G401 (cell line): ENCODE measurements around the gene TMEM238L. TPM values are rescaled to one million over a fixed set of nuclear protein-coding genes. Genes with fewer than 3 reads are reported as not detected.
"Not testable (repeated sequence)": the region's sequence is repeated elsewhere in the genome, so short reads cannot be mapped to it uniquely, and the experiment has no call there.

ENCODE experiments used
- DNase-seq: peaks from one replicate; pipeline ENCODE4 v3.0.0-alpha.2; 2015; ENCODE audit warnings: low spot score
- in situ Hi-C: cut with HindIII; loops from 2 replicates; pipeline ENCODE4 v1.10.0; 2016; ENCODE audit warnings: low sequenced_read_pairs, mixed read lengths
- total RNA-seq: library from RNA; depleted of rRNA; stranded (reverse); fragments of >200 nt; shearing (Covaris generic); gene quantifications from 2 replicates; pipeline ENCODE4 v1.2.3, GENCODE V29; 2014; rRNA removed

Gene TMEM238L, protein sequence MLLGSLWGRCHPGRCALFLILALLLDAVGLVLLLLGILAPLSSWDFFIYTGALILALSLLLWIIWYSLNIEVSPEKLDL
- total RNA-seq, result not detected in 2 replicates

DNA sequence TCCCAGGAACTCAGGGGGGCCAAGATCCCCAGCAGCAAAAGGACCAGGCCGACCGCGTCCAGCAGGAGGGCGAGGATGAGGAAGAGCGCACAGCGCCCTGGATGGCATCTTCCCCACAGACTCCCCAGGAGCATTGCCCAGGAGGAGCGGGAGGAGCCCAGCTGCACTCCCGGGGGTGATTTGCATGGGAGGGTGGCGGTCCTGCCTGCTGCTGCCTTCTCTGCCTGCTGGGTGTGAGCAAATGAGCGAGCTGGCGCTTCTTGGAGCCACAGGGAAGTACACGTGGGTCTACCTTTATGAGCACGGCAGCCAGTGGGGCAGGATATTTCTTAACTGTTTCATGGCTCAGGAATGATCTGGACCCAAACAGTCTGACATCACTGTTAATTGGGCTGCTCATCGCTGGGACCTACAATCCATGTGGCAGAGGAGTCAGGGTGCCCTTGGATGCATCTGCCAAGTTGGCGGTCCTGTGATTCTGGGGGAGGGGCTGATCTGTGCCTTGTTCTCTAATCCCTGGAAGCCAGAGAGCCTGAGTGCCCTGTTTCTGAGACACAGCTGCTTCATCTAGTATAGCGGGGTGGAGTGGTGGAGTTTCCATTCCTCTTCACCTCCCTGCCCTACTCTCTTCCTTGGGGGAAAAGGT lies at the start of gene TMEM238L:
Gene TMEM238L, minus strand, starts transcription at position 270 of the 646 bp plus-strand sequence. Its CDS starts 136 bp downstream, at position 134.
- DNase-seq, result no peak
- in situ Hi-C loops, result no loop called here

DNA sequence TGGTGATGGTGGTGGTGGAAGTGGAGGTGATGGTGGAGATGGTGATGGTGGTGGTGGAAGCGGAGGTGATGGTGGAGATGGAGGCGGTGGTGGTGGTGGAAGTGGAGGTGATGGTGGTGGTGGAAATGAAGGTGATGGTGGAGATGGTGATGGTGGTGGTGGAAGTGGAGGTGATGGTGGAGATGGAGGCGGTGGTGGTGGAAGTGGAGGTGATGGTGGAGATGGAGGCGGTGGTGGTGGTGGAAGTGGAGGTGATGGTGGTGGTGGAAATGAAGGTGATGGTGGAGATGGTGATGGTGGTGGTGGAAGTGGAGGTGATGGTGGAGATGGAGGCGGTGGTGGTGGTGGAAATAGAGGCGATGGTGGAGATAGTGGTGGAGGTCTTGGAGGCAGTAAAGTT lies 42.7 kb upstream of the TMEM238L start:
- in situ Hi-C loops, DNase-seq: not testable (repeated sequence)

DNA sequence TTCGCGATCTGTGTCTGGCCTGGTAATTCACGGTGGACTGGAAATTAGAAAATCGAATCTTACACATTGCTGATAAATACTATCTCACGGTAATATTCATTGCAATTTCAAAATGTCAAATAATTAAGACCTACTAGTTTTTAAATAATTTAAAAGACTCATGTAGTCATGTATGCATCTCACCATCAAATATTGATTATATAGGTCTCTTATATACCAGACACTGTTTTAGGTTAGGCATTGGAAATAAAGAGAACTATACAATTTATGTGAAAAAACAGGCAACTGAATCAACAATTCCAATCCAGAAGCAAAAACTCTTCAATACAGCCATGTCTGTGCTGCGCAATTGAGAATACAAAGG lies 41.5 kb upstream of the TMEM238L start:
- in situ Hi-C loops, result no loop called here
- DNase-seq, result no peak

DNA sequence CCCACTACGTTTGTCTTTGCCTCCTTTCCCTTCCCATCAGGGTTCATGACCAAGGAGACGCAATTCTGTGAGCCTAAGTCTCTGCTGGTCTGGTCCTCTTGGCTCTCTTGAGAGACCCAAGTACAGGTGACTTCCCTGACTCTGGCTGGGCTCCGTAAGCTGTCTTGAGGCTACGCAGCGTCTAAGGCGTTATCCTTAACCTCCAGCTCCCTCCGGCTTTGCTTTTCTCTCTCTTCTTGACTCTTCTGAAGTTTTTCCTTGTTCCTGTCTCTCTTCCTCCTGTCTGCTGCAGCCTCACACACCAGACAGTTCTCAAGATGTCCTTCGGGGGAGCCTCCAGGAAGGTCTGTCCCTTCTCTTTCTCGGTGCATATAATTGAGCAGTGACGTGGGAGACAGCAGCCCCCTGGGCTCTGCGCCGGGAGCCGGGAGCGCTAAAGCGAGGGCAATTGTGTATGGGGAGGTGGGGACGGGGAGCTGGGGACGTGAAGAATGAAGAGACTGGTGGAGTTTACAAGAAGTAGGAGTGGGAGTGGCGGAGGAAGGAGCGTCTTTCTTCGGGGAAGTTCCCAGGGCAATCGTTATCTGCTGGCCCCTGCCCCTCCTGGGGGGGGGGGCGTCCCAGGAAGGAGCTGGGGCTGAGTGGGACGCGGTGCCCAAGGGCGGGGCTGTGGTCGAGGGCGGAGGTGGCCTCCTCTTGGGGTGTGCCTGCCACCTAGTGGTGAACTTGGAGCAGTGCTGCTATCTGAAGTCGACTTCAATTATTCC lies 40.9 kb upstream of the TMEM238L start:
- DNase-seq, result peak; percentile 33
- in situ Hi-C loops, result no loop called here

DNA sequence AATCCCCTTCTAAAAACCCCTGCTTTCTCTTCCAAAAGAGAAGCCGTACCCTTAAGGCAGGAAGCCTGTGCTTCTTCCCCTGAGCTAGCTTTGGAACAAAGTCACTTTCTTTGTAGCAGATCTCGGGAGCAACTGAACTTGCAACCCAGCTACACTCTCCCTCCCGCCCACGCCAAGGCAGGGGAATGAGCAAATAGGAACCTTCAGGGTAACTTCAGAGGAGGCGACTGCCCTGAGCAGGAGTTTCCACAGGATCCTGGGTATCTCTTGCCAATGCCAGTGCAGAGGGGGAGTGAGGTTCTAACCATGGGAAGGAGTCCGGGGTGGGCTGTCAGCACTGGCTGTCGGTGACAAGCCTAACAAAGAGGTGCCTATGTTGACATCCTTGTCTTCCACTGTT lies 39.9 kb upstream of the TMEM238L start:
- DNase-seq, result no peak

DNA sequence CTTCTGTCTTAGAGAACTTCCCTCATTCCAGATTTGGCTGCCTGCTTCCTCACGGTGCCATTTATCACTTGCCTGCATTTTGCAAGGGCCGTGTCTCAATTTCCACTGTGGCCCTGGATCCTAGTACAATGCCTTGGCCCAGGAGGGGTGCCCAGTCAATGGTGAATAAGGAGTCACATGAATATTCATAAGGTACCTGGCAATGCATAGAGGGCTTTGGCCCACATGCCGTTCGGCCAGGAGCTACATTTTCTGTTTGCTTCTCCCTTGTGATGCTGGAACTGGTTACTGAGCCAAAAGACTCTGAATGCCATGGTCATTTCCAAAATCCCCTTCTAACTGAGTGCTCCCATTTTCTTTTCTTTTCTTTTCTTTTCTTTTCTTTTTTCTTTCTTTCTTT lies 38.8 kb upstream of the TMEM238L start:
- DNase-seq, result peak; percentile 19
- in situ Hi-C loops, result no loop called here

More for the DNA sequence above, 39.9 kb upstream of the TMEM238L start:
- in situ Hi-C loops, result no loop called here

DNA sequence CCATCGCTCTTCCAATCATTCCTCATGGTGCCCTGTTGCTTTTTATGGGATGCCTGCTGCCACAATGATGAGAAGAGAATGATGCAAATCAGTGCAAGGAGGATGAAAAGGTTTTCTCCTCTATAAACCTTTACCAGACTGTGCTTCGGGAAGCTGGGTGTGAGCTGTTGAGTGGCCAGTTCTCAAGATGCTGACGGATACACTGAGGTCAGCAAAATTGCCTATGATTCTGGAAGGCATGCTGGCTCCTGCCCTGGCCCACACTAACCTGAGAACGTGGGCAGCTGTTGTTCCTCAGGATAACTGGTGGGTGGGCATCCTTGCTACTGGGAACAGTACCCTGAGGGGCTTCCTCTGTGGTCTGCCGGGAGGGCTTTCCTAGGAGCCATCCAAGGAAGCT lies 34.8 kb upstream of the TMEM238L start:
- DNase-seq, result no peak
- in situ Hi-C loops, result no loop called here

DNA sequence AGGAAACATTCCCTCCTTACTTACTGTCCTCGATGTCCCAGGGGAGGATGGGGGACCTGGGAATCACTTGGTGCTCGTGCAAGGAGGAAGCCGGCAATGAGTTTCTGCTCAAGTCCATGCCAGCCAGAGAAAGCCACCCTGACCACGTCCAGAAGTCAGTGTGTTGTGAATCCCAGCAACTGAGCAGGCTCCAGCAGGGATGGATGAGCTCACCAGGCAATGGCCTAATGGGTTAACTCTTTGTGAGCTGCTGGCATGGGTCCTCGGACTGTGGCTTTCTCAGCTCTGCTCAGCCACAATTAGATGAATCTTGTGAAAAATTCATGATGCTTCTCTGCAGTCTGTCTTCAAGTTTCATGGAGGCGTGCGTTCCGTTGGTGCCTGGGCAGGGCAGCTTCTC lies 34.0 kb upstream of the TMEM238L start, which contains the start of gene PIRT:
Gene PIRT, minus strand, starts transcription at position 167 of the 400 bp plus-strand sequence. CDS start 12,442 bp downstream, outside the sequence.
- no peak for DNase-seq
- in situ Hi-C loops, result no loop called here

DNA sequence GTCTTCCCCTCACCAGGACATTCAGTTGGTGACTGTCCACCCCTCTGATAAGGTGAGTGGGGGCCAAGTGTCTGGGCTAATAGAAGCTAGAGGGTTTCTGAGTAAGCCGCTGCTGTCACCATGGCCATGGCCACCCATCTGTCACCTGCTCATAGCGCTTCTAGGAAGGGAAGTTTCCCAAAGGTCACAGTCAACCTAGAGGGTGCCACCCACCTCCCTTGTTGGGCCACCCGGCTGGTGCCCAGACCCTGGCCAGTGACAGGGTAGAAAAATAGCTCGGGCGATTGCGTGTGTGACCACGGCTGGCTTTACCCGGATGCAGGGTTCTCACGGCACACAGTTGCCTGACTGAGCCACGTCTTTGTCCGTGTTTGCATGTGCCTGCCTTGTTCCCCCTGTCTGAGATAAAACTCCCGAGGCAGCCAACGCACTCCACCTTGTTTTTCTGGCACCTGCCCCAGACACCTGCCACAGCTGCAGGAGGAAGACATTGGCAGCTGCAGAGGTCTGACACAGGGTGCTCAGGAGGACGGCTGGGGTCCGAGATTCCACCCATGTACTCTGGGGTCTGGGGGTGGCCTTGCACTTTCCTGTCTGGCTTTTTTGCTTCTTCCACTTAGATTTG lies 33.2 kb upstream of the TMEM238L start:
- DNase-seq, result no peak

DNA sequence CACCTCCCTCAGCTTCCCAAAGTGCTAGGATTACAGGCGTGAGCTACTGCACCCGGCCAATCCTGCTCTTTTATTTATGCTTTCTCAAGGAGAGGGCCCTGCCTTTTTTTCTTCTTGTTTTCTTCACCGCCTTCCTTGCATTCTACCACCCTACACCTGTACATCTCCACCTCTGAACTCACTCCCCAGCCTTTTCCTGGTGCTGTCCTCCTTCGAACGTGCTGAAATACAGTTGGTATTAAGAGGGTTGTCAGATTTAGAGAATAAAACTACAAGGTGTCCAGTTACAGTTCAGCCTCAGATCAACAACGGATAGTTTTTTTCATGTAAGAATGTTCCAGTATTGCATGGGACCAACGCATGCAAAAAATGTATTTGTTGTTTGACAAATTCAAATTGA lies 32.2 kb upstream of the TMEM238L start:
- in situ Hi-C loops, result no loop called here
- DNase-seq, result no peak

More for the DNA sequence above, 33.2 kb upstream of the TMEM238L start:
- in situ Hi-C loops, result no loop called here

DNA sequence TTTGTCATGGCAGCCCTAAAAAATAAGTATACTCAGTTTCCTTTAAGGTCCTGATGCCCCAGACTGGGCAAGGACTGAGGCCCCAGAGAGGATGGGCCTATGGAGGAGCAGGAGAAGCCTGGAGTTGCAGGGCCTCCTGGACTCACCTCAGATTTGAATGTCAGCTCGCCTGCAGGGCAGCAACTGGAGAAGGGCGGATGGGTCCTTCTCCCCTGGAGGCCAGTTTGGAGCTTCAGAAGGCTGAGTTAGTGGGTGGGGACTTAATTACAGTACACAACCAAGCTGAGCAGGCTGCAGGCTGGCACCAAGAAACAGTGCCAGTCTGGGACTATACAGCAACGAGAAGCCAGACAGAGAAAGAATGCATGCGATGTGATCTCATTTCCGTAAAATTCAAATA lies 27.8 kb upstream of the TMEM238L start:
- in situ Hi-C loops, result no loop called here
- no peak for DNase-seq

DNA sequence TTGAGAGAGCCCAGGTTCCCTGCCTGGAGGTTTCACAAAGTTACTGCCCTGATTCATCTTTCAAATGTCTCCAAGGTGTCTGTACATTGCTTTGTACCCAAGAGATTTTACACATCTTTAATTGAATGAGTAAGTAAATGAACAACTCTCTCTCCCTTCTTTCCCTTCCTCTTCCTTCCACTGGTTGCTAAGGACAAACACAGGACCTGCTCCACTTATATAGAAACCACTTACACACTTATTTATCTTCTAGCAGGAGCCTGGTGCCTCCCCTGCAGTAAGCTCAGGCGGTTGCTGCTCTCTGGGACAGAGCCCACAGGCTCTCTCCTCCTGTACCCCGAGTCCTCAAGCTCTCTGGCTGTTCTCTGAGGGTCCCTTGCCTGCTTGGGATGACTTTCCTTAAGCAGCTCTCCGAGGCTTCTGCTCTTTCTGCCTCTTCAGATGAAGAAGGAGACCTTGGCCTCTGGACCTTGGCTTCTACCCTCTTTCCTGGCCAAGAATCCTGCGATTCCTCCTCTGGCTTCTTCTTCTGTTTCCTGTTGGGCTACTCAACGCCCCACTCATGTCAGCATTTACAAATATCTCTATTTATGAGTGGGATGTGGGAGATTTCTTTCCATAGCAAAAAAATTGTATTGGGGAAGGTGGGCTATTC lies 24.1 kb upstream of the TMEM238L start:
- in situ Hi-C loops, result no loop called here

DNA sequence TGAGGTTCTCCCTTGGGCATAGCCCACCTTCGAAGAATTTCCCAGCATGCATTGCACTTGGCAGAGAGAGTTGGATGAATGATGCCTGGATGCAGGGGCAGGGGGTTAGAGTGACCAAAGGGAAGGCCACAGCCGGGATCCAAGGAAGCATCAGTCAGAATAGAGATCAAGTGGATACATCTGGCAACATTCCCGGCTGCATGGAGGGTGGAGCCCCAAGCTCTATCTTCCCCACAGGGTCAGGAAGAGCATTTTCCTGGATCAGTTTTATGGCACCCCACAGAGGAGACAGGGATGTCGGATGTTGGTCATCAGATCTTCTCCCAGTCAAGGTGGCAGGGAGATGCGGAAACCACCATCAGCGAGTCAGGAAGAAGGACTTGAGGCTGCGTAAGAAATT lies 21.0 kb upstream of the TMEM238L start:
- no peak for DNase-seq
- in situ Hi-C loops, result no loop called here

More for the DNA sequence above, 24.1 kb upstream of the TMEM238L start:
- DNase-seq, result no peak

DNA sequence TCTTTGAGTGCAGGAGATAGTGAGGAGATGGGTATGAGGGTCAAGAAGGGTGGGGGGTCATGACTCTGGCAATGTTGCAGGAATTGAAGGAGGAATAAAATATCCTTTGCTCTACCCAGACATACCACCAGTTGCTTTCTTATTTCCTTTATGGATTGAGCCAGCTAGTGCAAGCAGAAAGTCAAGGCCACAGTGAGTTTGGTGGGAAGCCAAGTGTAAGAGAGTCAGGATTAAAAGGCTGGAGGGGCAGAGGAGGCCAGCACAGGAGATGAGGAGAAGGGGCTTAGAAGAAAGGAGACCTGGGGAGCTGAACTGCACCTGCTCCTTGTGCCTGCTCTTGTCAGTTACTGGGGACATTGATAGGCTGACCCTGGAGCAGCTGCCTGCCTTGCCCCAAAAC lies 17.9 kb upstream of the TMEM238L start:
- no peak for DNase-seq
- in situ Hi-C loops, result no loop called here

DNA sequence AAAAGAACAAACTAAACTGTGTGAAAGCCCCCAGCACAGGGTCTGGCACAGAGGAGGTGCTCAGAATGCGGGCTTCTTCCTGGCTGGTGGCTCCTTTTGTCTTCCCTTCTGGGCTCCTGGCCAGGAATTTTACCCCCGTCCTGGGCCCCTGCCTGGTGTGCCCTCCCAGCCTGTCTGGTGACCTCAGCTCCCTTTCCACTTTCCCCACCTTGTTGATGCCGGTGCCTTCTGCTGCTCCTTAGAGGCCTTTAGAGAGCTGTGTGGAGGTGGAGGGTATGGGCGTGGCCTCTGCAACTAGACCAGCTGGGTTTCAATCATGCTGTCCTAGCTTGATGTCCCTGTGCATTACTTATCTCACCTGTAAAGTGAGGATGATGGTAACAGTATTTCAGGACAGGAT lies 17.2 kb upstream of the TMEM238L start:
- in situ Hi-C loops, result no loop called here
- no peak for DNase-seq

DNA sequence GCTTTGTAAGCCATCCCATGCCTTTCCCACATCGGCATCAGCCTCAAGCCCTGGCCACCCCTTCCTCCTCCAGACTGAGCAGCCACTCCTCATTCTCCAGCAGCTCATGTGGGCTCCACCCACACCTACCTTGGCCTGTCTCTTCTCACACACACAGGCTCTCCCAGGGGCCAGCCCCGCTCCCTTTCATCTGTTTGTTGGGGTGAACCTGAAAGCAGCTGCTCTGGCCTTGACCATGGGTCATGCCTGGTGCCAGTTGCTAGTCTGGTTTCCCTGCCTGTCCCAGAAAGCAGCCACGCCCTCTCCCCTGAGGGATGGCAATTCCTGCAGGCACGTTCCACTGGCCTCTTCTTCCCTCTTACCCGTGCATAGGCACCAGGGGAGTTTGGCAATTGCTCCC lies 11.4 kb upstream of the TMEM238L start:
- DNase-seq, result no peak
- in situ Hi-C loops, result no loop called here

DNA sequence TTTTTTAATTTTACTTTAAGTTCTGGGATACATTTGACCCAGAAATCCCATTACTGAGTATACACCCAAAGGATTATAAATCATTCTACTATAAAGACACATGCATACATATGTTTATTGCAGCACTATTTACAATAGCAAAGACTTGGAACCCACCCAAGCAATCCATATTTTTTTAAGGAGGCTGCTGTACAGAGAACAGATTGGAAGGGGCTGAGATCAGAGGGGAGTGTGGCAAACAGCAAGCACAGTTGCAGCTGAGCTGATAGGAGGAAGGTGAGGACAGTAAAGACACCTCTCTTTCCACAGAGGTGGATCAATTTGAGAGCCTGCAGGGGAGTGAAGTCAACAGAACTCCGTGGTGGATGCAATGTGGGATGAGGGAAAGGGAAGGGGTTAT lies 10.2 kb upstream of the TMEM238L start:
- no peak for DNase-seq
- in situ Hi-C loops, result no loop called here

DNA sequence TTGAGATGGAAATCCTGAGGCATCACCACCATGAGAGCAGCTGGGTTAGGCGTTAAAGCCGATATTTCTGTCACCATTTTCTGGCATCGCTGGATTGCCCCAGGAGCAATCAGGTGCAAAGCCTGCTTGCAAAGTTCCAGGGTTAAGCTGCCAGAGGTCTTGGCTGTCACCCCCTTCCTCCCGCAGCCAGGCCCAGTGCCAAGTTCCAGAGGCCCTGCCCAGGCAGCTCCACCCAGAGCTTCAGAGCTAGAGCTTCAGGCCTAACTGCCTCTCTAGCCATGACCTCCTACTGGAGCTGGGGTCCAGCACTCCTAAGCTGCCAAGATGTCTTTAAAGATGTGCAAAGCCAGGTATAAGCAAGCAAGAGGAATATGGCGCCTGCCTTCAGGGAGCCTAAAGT lies 8.8 kb upstream of the TMEM238L start:
- in situ Hi-C loops, result no loop called here
- DNase-seq, result no peak

DNA sequence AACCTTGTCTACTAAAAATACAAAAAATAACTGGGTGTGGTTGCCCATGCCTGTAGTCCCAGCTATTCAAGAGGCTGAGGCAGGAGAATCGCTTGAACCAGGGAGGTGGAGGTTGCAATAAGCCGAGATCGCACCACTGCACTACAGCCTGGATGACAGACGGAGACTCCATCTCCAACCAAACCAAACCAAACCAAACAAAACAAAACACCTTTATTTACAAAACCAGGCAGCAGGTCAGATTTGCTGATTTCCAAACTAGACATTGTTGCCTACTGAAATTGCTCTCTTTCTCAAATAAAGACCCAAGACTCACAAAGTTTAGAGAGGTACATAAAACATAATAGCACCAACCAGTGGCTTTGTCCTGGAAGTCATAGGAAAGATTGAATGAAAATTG lies 5.7 kb upstream of the TMEM238L start:
- no peak for DNase-seq
- in situ Hi-C loops, result no loop called here

DNA sequence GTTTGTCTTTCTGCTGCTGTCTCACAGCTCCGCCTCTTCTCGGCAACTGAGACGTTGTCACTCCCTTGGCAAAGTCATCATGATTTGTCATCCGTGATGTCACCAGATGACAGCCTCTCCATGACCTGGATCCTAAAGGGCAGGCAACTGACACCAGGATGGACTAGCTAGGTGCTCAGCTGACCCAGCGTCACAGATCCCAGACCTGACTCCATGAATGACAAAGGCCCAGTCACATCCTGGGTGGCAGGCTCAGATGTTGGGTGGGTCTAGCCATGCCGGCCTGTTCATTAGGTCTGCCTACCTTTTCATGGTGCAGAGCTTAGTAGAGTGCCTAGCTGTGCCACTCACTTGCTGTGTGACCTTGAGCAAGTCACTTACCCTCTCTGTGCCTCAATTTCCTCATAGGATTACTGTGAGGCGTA lies 3.8 kb upstream of the TMEM238L start:
- in situ Hi-C loops, result no loop called here
- DNase-seq, result no peak
